ENCODE measurements around the gene ERC2.

Gene ERC2

GRCh38 chr3:55939287-55939686 lies 529.0 kb downstream of the ERC2 start (continued):
- no peak for TF ChIP-seq TOX (CRISPR knock-in tag; IDR thresholded peaks at IDR 0.05; ENCODE audit: borderline replicate concordance)
- no peak for TF ChIP-seq POU6F1 (CRISPR knock-in tag; IDR thresholded peaks at IDR 0.05; ENCODE audit: borderline replicate concordance, low read depth)

GRCh38 chr3:55937301-55937700 lies 531.0 kb downstream of the ERC2 start:
- ATAC-seq: no peak
- TF ChIP-seq TSHZ2 (CRISPR knock-in tag; IDR thresholded peaks at IDR 0.05): no peak
- no peak for TF ChIP-seq TOX (CRISPR knock-in tag; IDR thresholded peaks at IDR 0.05; ENCODE audit: borderline replicate concordance)
- no peak for TF ChIP-seq SNAI2 (CRISPR knock-in tag; IDR thresholded peaks at IDR 0.05)
- TF ChIP-seq ARNTL (CRISPR knock-in tag; IDR thresholded peaks at IDR 0.05; ENCODE audit: borderline replicate concordance, low read depth): no peak
- no peak for TF ChIP-seq RARB (CRISPR knock-in tag; IDR thresholded peaks at IDR 0.05)
- TF ChIP-seq CSRNP3 (CRISPR knock-in tag; IDR thresholded peaks at IDR 0.05): no peak
- no peak for TF ChIP-seq CREB5 (CRISPR knock-in tag; IDR thresholded peaks at IDR 0.05; ENCODE audit: low read depth)
- no peak for TF ChIP-seq ZFP30 (CRISPR knock-in tag; IDR thresholded peaks at IDR 0.05)
- TF ChIP-seq OSR1 (CRISPR knock-in tag; IDR thresholded peaks at IDR 0.05): no peak
- no peak for TF ChIP-seq CSDC2 (CRISPR knock-in tag; IDR thresholded peaks at IDR 0.05)
- no peak for TF ChIP-seq BACH2 (CRISPR knock-in tag; IDR thresholded peaks at IDR 0.05; ENCODE audit: borderline replicate concordance)
- TF ChIP-seq GLIS3 (CRISPR knock-in tag; IDR thresholded peaks at IDR 0.05): no peak
- TF ChIP-seq ZFP3 (CRISPR knock-in tag; IDR thresholded peaks at IDR 0.05): no peak
- no peak for TF ChIP-seq ZNF565 (CRISPR knock-in tag; conservative IDR thresholded peaks at IDR 0.05; ENCODE audit: low read depth)
- no peak for TF ChIP-seq PATZ1 (CRISPR knock-in tag; IDR thresholded peaks at IDR 0.05; ENCODE audit: borderline replicate concordance)
- no peak for TF ChIP-seq ISL1 (CRISPR knock-in tag; IDR thresholded peaks at IDR 0.05)

- no peak for ATAC-seq
- TF ChIP-seq PPARA (CRISPR knock-in tag; IDR thresholded peaks at IDR 0.05; ENCODE audit: borderline replicate concordance) (no peak), ARNTL (CRISPR knock-in tag; IDR thresholded peaks at IDR 0.05; ENCODE audit: borderline replicate concordance, low read depth) (no peak)
Measured at GRCh38 chr3:55936549-55937052, 531.7 kb downstream of the ERC2 start.

GRCh38 chr3:55935241-55935640 lies 533.0 kb downstream of the ERC2 start:
- no peak for ATAC-seq
- no peak for TF ChIP-seq TCF4 (CRISPR knock-in tag; IDR thresholded peaks at IDR 0.05; ENCODE audit: borderline replicate concordance)
- no peak for TF ChIP-seq OSR1 (CRISPR knock-in tag; IDR thresholded peaks at IDR 0.05)
- no peak for TF ChIP-seq ZFP30 (CRISPR knock-in tag; IDR thresholded peaks at IDR 0.05)
- no peak for TF ChIP-seq ZFP3 (CRISPR knock-in tag; IDR thresholded peaks at IDR 0.05)
- no peak for TF ChIP-seq ZNF8 (CRISPR knock-in tag; IDR thresholded peaks at IDR 0.05)
- TF ChIP-seq PATZ1 (CRISPR knock-in tag; IDR thresholded peaks at IDR 0.05; ENCODE audit: borderline replicate concordance): no peak
- TF ChIP-seq ZC3H10 (CRISPR knock-in tag; IDR thresholded peaks at IDR 0.05): no peak
- TF ChIP-seq TSHZ2 (CRISPR knock-in tag; IDR thresholded peaks at IDR 0.05): no peak
- no peak for TF ChIP-seq ESRRG (CRISPR knock-in tag; IDR thresholded peaks at IDR 0.05)

All from SK-N-SH treated with all-trans-retinoic acid at 6 μM for 48 hours (cell line).